ENCODE measurements around the gene FGF1.

DNA sequence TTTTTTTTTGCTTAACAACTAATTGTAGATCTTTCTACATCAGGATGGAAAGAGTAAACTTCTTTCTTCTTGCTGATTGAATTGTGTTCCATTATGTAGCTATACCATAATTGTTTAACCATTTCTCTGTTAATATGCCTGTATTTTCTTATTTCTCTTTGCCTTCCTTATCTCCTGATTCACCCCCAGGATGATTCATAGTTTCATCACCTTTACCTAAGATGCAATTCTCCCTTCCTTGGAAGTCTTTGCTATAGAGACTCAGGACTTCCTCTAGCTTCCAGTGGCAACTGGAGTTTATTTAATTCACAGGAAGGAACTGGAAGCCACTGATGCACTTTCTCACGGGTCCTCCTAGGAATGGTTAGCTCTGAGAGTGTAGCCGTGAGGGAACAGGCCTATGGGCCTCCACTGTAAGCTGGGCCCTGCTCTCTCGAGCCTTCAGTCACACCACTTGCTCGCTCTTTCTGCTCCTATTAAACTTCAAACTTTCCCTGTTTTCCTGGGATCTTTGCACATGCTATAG lies 83.1 kb downstream of the FGF1 start:
- TF ChIP-seq, protein P1, sequence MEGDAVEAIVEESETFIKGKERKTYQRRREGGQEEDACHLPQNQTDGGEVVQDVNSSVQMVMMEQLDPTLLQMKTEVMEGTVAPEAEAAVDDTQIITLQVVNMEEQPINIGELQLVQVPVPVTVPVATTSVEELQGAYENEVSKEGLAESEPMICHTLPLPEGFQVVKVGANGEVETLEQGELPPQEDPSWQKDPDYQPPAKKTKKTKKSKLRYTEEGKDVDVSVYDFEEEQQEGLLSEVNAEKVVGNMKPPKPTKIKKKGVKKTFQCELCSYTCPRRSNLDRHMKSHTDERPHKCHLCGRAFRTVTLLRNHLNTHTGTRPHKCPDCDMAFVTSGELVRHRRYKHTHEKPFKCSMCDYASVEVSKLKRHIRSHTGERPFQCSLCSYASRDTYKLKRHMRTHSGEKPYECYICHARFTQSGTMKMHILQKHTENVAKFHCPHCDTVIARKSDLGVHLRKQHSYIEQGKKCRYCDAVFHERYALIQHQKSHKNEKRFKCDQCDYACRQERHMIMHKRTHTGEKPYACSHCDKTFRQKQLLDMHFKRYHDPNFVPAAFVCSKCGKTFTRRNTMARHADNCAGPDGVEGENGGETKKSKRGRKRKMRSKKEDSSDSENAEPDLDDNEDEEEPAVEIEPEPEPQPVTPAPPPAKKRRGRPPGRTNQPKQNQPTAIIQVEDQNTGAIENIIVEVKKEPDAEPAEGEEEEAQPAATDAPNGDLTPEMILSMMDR (IDR thresholded peaks at IDR 0.05), result no peak
- no peak for TF ChIP-seq POLR2A (IDR thresholded peaks at IDR 0.05)
